Mucosa of stomach (tissue), 1 donor: ENCODE measurements around the gene MTO1.
"Not testable (repeated sequence)": the region's sequence is repeated elsewhere in the genome, so short reads cannot be mapped to it uniquely, and the experiment has no call there.

Experiments
- H3K27me3 ChIP-seq: one replicate; pipeline ENCODE4 v1.7.0; 2013; ENCODE audit warnings: mild to moderate bottlenecking, low read length; ENCODE audit not compliant: control insufficient read depth, insufficient read depth
- H3K36me3 ChIP-seq: one replicate; pipeline ENCODE4 v1.7.0; 2013; ENCODE audit warnings: low read length; ENCODE audit not compliant: control insufficient read depth, insufficient read depth
- H3K4me1 ChIP-seq: one replicate; pipeline ENCODE4 v1.7.0; 2013; ENCODE audit warnings: mild to moderate bottlenecking, low read length; ENCODE audit not compliant: control insufficient read depth, insufficient read depth
- H3K4me3 ChIP-seq: one replicate; pipeline ENCODE4 v1.7.0; 2013; ENCODE audit warnings: low read length
- H3K9ac ChIP-seq: one replicate; pipeline ENCODE4 v1.7.0; 2013; ENCODE audit warnings: mild to moderate bottlenecking, low read length, moderate library complexity
- H3K9me3 ChIP-seq: one replicate; pipeline ENCODE4 v1.7.0; 2013; ENCODE audit warnings: mild to moderate bottlenecking, low read length, moderate library complexity; ENCODE audit not compliant: control insufficient read depth
- donor health status: Pancreatic carcinoma.

MTO1 gene

DNA sequence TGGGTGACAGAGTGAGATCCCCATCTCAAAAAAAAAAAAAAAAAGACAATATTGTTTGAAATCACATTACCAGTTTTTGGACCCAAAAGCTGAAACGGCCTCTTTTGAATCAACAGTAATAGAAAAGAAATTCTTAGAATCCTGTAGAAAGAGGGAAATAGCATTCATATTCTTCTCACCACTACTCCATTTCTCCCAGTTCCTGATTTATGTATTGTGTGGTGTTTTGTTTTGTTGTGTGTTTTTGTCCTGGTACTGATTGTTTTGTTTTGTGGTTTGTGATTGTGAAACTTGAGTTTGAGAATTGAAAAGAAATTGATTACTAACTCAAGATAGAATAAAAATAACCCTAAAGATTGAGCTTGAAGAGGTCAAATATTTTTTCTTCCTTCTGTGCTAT lies 85.5 kb downstream of the MTO1 start:
- no peak overlapping the region for H3K9ac ChIP-seq
- H3K4me1 ChIP-seq, result no peaks in the 10 kb centered on the region
- H3K4me3 ChIP-seq, result no peak overlapping the region
- no peaks in the 10 kb centered on the region for H3K9me3 ChIP-seq
- H3K27me3 ChIP-seq, result no peaks in the 10 kb centered on the region
- H3K36me3 ChIP-seq, result no peaks in the 10 kb centered on the region

DNA sequence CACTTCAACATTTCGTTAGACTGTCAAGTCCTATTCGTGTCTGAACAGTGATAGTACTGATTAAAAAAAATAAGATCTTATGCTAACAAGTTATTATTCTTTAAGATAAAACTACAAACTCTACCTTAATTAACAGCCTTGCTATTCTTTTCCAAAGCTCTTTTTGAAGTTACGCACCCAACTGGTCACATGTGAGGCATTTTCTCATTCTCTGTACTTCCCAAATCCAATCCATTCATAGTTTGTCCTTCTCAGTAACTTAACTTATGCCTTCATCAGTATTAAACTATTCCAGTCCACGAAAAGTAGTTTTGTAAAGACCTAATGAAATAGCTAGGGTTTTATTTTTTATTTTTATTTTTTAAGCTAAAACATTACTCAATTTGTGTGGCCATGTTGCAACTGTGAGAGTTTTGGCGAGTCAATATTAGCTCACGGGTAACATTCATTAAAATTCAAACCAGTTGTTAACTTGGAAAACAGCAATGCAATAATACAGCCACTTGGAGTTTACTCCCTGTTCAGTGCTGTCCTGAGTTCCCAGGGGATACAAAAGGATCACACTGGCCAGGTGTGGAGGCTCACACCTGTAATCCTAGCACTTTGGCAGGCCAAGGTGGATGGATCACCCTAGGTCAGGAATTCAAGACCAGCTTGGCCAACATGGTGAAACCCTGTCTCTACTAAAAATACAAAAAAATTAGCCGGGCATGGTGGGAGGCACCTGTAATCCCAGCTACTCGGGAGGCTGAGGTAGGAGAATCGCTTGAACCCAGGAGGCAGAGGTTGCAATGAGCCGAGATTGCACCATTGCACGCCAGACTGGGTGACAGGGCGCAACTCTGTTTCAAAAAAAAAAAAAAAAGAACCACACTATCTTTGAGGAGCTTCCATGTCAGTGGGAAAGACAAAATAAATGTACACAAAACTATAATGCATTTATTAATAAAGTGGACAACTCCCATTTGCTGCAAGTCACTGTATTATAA lies 87.2 kb downstream of the MTO1 start:
- Histone ChIP-seq H3K4me1 (no peaks in the 10 kb centered on the region), H3K36me3 (no peaks in the 10 kb centered on the region), H3K9ac (no peak overlapping the region), H3K9me3 (no peaks in the 10 kb centered on the region), H3K4me3 (no peak overlapping the region), H3K27me3 (no peaks in the 10 kb centered on the region)

DNA sequence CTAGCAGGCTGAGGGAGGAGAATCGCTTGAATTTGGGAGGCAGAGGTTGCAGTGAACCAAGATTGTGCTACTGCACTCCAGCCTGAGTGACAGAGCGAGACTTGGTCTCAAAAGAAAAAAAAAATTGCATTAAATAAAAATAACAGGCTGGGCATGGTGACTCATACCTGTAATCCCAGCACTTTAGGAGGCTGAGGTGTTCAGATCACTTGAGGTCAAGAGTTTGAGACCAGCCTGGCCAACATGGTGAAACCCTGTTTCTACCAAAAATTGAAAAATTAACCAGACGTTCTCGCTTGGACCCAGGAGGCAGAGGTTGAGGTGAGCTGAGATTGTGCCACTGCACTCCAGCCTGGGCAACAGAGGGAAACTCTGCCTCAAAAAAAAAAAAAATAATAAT lies 89.6 kb downstream of the MTO1 start:
- not testable (repeated sequence) for H3K9me3 ChIP-seq, H3K4me1 ChIP-seq, H3K9ac ChIP-seq, H3K36me3 ChIP-seq, H3K4me3 ChIP-seq, H3K27me3 ChIP-seq

DNA sequence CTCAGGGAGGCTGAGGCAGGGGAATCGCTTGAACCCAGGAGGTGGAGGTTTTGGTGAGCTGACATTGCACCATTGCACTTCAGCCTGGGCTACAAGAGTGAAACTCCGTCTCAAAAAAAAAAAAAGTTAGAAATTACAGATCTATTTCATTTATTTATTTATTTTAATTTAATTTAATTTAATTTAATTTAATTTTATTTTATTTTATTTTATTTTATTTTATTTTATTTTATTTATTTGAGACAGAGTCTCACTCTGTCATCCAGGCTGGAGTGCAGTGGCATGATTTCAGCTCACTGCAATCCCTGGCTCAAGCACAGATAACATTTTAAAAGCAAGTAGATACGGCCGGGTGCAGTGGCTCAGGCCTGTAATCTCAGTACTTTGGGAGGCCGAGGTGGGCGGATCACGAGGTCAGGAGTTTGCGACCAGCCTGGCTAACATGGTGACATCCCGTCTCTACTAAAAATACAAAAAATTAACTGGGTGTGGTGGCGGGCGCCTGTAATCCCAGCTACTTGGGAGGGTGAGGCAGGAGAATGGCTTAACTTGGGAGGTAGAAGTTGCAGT lies 93.9 kb downstream of the MTO1 start:
- H3K9me3 ChIP-seq, H3K36me3 ChIP-seq, H3K4me1 ChIP-seq, H3K9ac ChIP-seq, H3K4me3 ChIP-seq, H3K27me3 ChIP-seq: not testable (repeated sequence)

DNA sequence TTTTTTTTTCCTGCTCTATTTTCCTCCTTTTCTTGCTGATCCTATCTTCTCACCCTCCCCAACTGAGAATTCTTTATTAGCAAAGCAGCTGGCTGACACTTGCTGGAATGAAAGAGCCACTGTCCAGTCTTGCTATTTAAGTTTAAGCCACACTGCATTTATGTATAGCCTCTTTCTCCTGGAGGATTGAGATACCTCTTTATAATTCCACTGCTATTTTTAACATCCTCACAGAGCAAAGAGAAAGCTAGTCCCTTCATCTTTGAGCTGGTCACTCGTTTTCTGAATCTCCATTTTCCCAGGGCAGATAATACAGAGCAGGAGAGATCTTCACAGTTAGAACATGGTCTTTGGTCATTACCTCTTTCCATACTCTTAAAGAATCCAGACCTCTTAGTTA lies 95.3 kb downstream of the MTO1 start:
- Histone ChIP-seq H3K27me3 (no peaks in the 10 kb centered on the region), H3K36me3 (no peaks in the 10 kb centered on the region), H3K9me3 (no peaks in the 10 kb centered on the region), H3K9ac (no peak overlapping the region), H3K4me3 (no peak overlapping the region), H3K4me1 (no peaks in the 10 kb centered on the region)
